Measurements from ENCODE around the gene RAD51B.

RAD51B gene

DNA sequence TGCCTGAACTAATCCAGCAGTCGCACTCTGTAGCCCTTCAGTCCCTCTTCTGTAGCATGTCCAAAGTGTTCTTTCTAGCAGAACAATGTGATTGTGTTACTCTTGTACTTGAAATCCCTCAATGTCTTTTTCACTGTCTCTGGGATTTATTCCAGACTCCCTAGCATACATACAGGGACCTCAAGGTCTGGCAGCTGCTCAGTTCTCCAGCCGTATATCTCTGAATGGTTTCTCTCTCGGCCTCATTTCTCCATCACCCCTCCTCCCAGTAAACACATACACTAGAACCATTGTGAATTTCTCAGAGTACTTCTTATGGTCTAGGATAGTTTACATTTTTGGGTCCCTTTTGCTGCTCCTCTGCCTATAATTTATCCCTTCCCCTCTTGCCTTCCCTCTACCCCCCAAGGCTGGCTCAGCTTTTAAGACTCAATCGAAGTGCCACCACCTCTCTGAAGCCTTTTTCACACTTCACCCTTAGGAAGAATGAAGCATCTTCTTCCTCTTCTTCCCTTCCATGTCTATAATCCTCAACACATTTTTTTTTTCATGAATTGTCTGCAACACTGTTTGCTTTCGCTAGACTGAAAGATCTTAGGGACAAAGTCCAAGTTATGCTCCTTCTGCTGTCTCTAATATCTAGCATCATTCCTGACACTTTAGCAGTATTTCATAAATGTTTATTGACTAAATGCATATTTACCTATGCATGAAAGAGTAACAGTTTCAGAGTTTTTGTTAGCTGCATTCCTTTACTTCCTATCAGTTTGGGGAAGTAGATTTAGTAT lies 527.2 kb downstream of the RAD51B start:
- DNase-seq (ENCODE audit: low read depth in 4 of 4, low spot score in 1 of 4): no peak

DNA sequence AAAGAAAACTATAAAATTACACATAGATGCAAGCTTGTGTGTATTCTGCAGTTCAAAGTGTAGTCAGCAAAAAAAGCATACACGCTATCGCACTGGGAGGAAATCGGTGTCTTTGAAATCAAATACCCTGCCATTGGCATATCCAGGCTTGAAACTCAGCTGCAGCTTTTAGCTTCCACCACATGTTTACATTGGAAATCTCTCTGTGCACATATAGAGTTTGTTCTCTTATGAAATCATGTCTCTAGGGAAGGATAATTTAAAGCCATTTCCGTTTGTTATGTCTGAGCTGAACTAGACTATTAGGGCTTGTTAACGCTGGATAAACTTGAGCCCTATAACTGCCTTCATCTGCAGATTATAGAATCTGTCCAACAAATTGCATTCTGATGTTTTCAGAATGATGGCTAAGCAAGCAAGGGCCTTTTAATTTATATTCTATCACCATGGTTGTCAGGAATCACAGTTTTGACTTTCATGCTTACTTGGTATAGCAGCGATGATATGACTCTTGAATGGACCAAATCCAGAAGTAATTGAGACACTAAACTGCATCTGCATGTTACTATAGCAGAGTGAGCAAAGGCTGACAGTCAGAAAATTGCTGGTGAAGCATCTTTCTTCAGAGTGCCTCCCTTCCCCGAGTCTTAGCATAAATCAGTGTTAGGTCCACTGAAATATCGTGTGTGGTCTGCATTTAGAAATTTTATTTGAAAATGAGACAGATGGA lies 530.5 kb downstream of the RAD51B start:
- DNase-seq (ENCODE audit: low read depth in 4 of 4, low spot score in 1 of 4): no peak

DNA sequence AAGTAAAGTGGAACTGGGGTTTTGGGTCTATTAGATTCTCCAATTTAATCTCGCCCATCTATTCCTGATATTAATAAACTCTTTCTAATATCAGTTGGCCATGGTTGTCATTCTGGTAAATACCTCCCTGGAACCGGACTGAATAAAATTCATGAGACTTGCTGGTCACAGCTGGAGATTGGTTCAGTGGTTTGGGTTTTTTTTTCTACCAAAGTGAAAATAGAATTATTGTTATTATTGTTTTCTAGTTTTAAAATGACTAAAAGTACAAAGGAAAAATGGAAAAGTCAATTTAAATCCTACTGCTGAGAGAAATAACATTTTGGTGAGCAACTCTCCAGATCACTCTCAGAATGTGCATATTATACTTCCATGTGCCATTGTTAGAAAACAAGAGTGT lies 535.8 kb downstream of the RAD51B start:
- DNase-seq (ENCODE audit: low read depth in 4 of 4, low spot score in 1 of 4): no peak

GRCh38 chr14:68357777-68358176 lies 538.2 kb downstream of the RAD51B start:
- DNase-seq (ENCODE audit: low read depth in 4 of 4, low spot score in 1 of 4): no peak

DNA sequence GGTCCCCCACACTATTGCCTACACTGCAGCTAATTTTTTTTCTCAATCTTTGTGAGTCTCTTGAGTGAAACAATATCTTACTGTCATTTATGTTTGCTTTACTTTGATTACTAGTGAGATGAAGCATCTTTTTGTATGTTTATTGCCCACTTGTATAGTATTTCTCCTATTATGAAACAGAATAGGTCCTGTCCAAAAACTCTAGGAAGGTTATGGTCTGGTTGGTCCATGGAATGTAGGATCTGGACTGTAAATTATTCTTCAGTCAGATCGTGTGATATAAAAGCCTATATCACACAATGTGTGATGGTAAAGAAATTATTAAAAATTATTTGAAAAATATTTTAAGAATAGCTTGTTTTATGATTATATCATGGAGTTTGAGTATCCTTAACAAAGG lies 538.9 kb downstream of the RAD51B start:
- no peak for DNase-seq (ENCODE audit: low read depth in 4 of 4, low spot score in 1 of 4)

- DNase-seq (ENCODE audit: low read depth in 4 of 4, low spot score in 1 of 4): no peak
Observed at GRCh38 chr14:68359022-68359836, 539.6 kb downstream of the RAD51B start.

- DNase-seq (ENCODE audit: low read depth in 4 of 4, low spot score in 1 of 4): no peak
Observed at GRCh38 chr14:68359837-68360552, 540.4 kb downstream of the RAD51B start.

- DNase-seq (ENCODE audit: low read depth in 4 of 4, low spot score in 1 of 4): no peak
Observed at GRCh38 chr14:68361231-68361630, 541.7 kb downstream of the RAD51B start.

- no peak for DNase-seq (ENCODE audit: low read depth in 4 of 4, low spot score in 1 of 4)
Observed at GRCh38 chr14:68362846-68363245, 543.3 kb downstream of the RAD51B start.

DNA sequence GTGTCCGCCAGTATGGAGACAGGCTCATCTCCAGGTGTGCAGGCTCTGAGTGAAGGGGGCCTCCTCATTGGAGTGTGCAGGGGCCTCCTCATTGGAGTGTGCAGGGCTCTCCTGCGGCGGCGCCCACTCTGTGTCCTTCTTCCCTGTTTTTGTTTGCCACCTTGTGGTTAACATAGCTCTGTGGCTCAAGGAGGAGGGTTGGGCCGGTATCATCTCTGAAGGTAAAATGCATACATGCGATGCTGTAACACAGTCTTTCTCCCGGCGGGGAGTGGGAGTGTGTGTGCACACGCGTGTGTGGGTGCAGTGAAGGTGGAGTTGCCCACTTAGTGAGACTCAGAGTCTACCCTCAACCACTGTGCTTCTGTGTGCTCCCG lies 543.9 kb downstream of the RAD51B start:
- no peak for DNase-seq (ENCODE audit: low read depth in 4 of 4, low spot score in 1 of 4)

DNA sequence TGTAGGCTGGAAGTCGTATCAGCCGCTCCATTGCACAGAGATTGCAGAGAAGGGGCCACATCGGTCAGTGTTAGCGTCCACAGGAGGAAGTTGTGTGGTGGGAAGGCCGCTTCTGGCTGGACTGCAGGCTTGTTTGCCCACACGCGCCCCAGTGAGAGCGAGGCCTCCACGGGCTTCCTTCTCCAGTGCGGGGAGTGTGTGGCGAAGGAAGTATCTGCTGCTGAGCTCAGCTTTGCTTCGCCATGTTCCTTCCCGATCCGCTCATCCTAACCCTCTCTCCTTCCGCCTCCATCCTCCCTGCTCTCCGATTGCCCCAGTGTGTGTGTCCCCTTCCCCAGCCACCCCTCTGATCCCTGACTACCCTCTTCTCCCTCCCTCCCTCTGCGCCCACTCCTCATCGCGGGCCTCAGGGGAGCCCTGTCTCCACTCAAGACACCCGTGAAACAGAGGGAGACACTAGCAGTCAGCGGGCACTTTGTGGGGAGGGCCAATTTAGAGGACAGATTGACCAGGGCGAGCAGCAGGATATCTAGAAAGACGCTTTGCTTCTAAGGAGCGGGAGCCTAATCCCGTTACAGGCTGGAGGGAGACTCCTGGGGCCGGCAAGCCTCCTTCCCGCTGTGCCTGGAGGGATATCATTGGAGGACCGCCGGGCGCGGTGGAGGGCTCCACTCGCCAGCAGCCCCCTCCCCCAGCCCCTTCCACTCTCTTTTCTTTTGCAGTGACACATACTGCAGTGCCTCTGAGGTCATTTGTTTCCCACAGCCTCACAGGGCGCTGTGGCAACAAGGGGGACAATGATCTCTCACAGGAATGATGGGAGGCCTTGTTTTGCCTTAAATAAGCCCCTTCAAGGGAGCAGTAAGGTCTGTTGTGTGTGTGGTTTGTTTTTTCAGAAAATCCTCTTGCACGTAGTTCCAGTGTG lies 544.5 kb downstream of the RAD51B start:
- no peak for DNase-seq (ENCODE audit: low read depth in 4 of 4, low spot score in 1 of 4)

- no peak for DNase-seq (ENCODE audit: low read depth in 4 of 4, low spot score in 1 of 4)
Observed at GRCh38 chr14:68364792-68365192, 545.2 kb downstream of the RAD51B start.

DNA sequence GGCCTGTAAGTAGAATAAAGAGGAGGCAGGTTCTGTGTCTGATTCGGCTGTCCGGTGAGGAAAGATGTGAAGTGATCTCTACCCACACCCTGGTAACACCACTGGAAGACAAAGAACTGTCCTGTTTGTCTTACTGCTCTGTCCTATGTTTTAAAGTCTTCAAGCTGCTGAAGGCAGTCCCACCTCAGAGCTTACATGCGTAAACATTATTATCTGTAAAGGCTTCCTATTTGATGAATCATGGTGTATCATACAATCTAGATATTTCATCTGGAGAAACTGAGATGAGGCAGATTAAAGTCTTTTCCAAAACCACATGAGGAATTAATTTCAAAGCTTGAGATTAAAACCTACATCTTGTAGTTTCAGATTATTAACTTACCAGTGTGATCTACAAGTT lies 545.6 kb downstream of the RAD51B start:
- DNase-seq (ENCODE audit: low read depth in 4 of 4, low spot score in 1 of 4): no peak

GRCh38 chr14:68366656-68367055 lies 547.1 kb downstream of the RAD51B start:
- no peak for DNase-seq (ENCODE audit: low read depth in 4 of 4, low spot score in 1 of 4)

GRCh38 chr14:68367536-68367935 lies 548.0 kb downstream of the RAD51B start:
- no peak for DNase-seq (ENCODE audit: low read depth in 4 of 4, low spot score in 1 of 4)

GRCh38 chr14:68368850-68369249 lies 549.3 kb downstream of the RAD51B start:
- no peak for DNase-seq (ENCODE audit: low read depth in 4 of 4, low spot score in 1 of 4)

DNA sequence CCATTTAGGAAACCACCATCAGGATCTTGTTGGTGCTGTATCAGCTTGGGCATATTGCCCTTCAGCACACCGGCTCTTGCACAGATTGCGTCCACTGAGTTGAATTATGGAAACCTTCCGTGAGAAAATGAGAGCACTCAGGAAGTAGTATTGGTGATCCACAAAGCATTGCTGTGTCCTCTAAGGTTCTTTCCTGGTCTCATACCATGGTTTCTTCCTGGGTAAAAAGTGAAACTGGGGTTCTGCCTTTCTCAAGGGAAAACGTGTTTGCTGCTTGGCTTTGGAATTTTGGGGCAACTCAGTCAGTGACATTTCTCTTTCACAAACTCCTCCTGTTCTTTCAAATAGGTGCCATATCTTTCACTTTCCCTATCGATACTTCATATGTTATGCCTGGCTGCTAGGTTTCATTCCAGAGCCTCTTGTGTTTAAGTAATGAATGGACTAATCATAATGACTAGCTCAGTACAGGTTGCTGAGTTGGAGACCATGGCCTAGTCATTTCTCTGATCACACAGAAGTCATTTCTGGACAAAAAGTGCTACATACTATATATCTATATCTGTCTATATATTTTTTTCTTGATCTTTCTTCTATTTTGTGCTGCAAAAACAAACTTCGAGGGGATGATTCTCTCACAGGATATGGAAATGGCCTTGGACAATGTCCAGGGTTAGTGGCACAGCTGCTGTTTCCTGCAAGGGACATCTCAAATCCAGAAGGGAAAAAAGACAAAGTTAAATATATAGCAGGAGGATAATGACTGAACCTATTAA lies 549.9 kb downstream of the RAD51B start:
- no peak for DNase-seq (ENCODE audit: low read depth in 4 of 4, low spot score in 1 of 4)

DNA sequence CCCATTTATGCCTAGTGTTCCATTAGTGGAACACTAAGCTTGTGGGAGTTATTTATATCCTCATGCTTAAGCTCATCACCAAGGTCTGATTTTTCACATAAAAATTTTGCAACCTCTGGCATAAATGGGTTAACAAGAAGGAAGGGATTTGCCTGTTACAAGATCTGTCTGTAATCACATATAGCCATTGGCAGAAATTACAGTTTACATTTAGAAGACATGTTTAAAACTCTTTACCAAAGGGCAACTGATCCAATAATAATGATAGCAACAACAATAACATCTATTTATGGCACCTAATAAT lies 550.4 kb downstream of the RAD51B start:
- no peak for DNase-seq (ENCODE audit: low read depth in 4 of 4, low spot score in 1 of 4)

DNA sequence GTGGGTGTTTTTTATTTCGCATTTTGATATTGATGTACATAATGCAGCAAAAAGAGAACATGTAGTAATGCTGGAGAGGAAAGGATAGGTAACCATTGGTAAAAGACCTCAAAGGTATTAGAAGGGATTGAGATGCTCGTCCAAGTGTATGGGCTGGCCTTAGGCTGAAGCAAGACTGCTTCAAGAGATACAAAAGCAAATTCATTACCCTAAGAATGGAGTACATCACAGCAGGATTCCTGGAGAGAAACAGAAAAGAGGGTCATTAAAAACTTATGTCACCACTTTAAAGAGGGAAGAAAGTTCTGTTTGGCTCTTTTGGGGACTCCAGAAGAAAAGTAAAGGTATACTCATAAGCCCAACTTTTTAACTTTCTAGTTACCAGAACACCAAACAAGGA lies 552.8 kb downstream of the RAD51B start:
- no peak for DNase-seq (ENCODE audit: low read depth in 4 of 4, low spot score in 1 of 4)

Measured in stimulated activated CD4-positive, alpha-beta T cell treated with anti-CD3 and anti-CD28 coated beads, Interleukin-1b, Interleukin-23, amount 100 ng/mL, for 24 hours (primary cell).